Endothelial cell of umbilical vein (primary cell): ENCODE measurements around the gene NCKAP5. TPM values are rescaled to one million over a fixed set of nuclear protein-coding genes. Genes with fewer than 3 reads are reported as not detected.

Experiments used
- BruUV-seq: library from RNA; stranded (reverse); fragments of 400-500 nt; replicated peaks from 2 replicates; lab custom pipeline; 2021; lab: Mats Ljungman, UMichigan
- CTCF ChIA-PET: fragments of 300-600, 350-600 bp; sonication (Branson Sonifier 250); formaldehyde crosslinking; loops from one replicate; lab custom pipeline; 2021; ENCODE audit warnings: antibody characterized with exemption, inconsistent platforms; lab: Charles Lee
- POLR2A ChIA-PET: fragments of 300-600, 350-600 bp; sonication (Branson Sonifier 250); formaldehyde crosslinking; loops from one replicate; lab custom pipeline; 2021; ENCODE audit warnings: antibody characterized with exemption, inconsistent platforms; lab: Charles Lee
- DNase-seq: peaks from one replicate; pipeline ENCODE4 v3.0.0-alpha.2; 2011; ENCODE audit warnings: low read depth, low spot score
- FAIRE-seq: peaks from 2 replicates; lab custom pipeline; 2011; peaks lifted over from hg19 to GRCh38; lab: Jason Lieb, UNC
- H2AFZ ChIP-seq: 2 replicates; pipeline ENCODE4 v1.6.0; 2012; ENCODE audit warnings: low read depth, low read length, control low read depth, inconsistent platforms
- H3K27ac ChIP-seq: 2 replicates; pipeline ENCODE4 v1.5.1; 2011; ENCODE audit warnings: low read depth, mild to moderate bottlenecking, control low read depth, low read length, moderate library complexity; ENCODE audit not compliant: insufficient read depth
- H3K27me3 ChIP-seq, 2 experiments: 2 replicates each; pipeline versions ENCODE4 v1.6.0 to v1.6.1; 2011; ENCODE audit warnings: low read length in 2 of 2, mixed read lengths in 1 of 2; ENCODE audit not compliant: control insufficient read depth in 2 of 2, insufficient read depth in 2 of 2
- H3K36me3 ChIP-seq, 2 experiments: 2 replicates in 1 of 2; 3 replicates in 1 of 2; pipeline ENCODE4 v1.5.1; 2011; ENCODE audit warnings: low read length in 2 of 2, mild to moderate bottlenecking in 1 of 2, moderate library complexity in 1 of 2; ENCODE audit not compliant: control insufficient read depth in 2 of 2, insufficient read depth in 2 of 2; ENCODE audit errors: extremely low read depth in 1 of 2
- H3K4me1 ChIP-seq: 3 replicates; pipeline ENCODE4 v1.5.1; 2011; ENCODE audit warnings: mild to moderate bottlenecking, low read length; ENCODE audit not compliant: control insufficient read depth, insufficient read depth; ENCODE audit errors: extremely low read depth
- H3K4me2 ChIP-seq: 2 replicates; pipeline ENCODE4 v1.6.1; 2011; ENCODE audit warnings: low read length, control low read depth, mixed read lengths; ENCODE audit not compliant: insufficient read depth
- H3K4me3 ChIP-seq, 3 experiments: fragments of 200-600 bp in 1 of 3; sonication (generic), shearing (Covaris generic) in 1 of 3; replicated peaks in 1 of 3; 2 replicates each; pipeline ENCODE4 v1.5.1; 2011 to 2016; ENCODE audit warnings: control low read depth in 3 of 3, low read length in 3 of 3, mild to moderate bottlenecking in 2 of 3, inconsistent platforms in 1 of 3, low read depth in 1 of 3, moderate library complexity in 1 of 3; ENCODE audit not compliant: insufficient read depth in 1 of 3
- H3K79me2 ChIP-seq: 2 replicates; pipeline ENCODE4 v1.6.0; 2012; ENCODE audit warnings: low read length, inconsistent platforms; ENCODE audit not compliant: control insufficient read depth, insufficient read depth
- H3K9ac ChIP-seq: replicated peaks from 2 replicates; pipeline ENCODE3; 2011; ENCODE audit warnings: low read length, control low read depth; ENCODE audit not compliant: insufficient read depth; ENCODE audit errors: extremely low read depth
- H3K9me1 ChIP-seq: replicated peaks from 3 replicates; pipeline ENCODE4 v1.6.0; 2011; ENCODE audit warnings: mild to moderate bottlenecking, low read length; ENCODE audit not compliant: control insufficient read depth, insufficient read depth; ENCODE audit errors: extremely low read depth
- H3K9me3 ChIP-seq: replicated peaks from 2 replicates; pipeline ENCODE4 v1.5.1; 2012; ENCODE audit warnings: low read length, inconsistent platforms; ENCODE audit not compliant: control insufficient read depth, insufficient read depth
- H4K20me1 ChIP-seq: replicated peaks from 2 replicates; pipeline ENCODE3; 2011; ENCODE audit warnings: mild to moderate bottlenecking, low read length; ENCODE audit not compliant: control insufficient read depth, insufficient read depth; ENCODE audit errors: extremely low read depth
- CTCF ChIP-seq, 2 donors: IDR thresholded peaks; 1 replicate in 1 of 2; 2 replicates in 1 of 2; pipeline ENCODE4 v1.5.1; 2011; ENCODE audit warnings: low read length in 2 of 2, mild to moderate bottlenecking in 2 of 2, moderate library complexity in 2 of 2, control low read depth in 1 of 2, inconsistent platforms in 1 of 2, low read depth in 1 of 2; ENCODE audit not compliant: insufficient read depth in 1 of 2; ENCODE audit errors: extremely low read depth in 1 of 2
- EZH2 ChIP-seq: IDR thresholded peaks from 2 replicates; pipeline ENCODE4 v1.6.1; 2012; ENCODE audit warnings: borderline replicate concordance, low read depth, mild to moderate bottlenecking, moderate library complexity, low read length, inconsistent platforms; ENCODE audit not compliant: severe bottlenecking
- FOS ChIP-seq: IDR thresholded peaks from 2 replicates; pipeline ENCODE4 v1.6.1; 2011; ENCODE audit warnings: mild to moderate bottlenecking, low read length, moderate library complexity, borderline replicate concordance; ENCODE audit not compliant: insufficient read depth
- GATA2 ChIP-seq: IDR thresholded peaks from 2 replicates; pipeline ENCODE4 v1.7.0; 2011; ENCODE audit warnings: low read depth, mild to moderate bottlenecking, moderate library complexity, mixed read lengths, low read length; ENCODE audit not compliant: insufficient read length, insufficient read depth
- JUN ChIP-seq: IDR thresholded peaks from 2 replicates; pipeline ENCODE4 v1.6.1; 2011; ENCODE audit warnings: borderline replicate concordance, low read depth; ENCODE audit not compliant: insufficient read length, insufficient read depth
- MAX ChIP-seq: IDR thresholded peaks from 2 replicates; pipeline ENCODE4 v1.6.1; 2011; ENCODE audit not compliant: insufficient read depth, insufficient read length
- MYC ChIP-seq: IDR thresholded peaks from one replicate; pipeline ENCODE4 v1.6.1; 2011; ENCODE audit warnings: mild to moderate bottlenecking, low read depth, low read length
- POLR2A ChIP-seq: IDR thresholded peaks from 2 replicates; pipeline ENCODE4 v1.6.1; 2012; ENCODE audit warnings: low read depth, mild to moderate bottlenecking, control low read depth, low read length
- POLR2AphosphoS5 ChIP-seq: IDR thresholded peaks from 2 replicates; pipeline ENCODE4 v1.6.1; 2012; ENCODE audit warnings: low read depth, mild to moderate bottlenecking, control low read depth, low read length, moderate library complexity; ENCODE audit not compliant: insufficient read depth
- dilution Hi-C: fragments of 300-500 bp; cut with MboI; formaldehyde crosslinking; loops from one replicate; pipeline ENCODE4 v1.15.0; 2019; ENCODE audit warnings: low sequenced_read_pairs; ENCODE audit not compliant: extremely low pct_ligation_motif_present
- intact Hi-C: fragments of 100-400 bp; cut with micrococcal nuclease; formaldehyde crosslinking; loops from one replicate; pipeline ENCODE4 v1.10.0; 2022
- polyA plus RNA-seq, 4 experiments: library from polyadenylated mRNA; depleted of rRNA in 3 of 4; stranded (reverse) in 3 of 4; unstranded in 1 of 4; fragments of >200 nt; gene quantifications; 2 replicates each; pipeline versions ENCODE4 v1.2.1 to v1.2.3, GENCODE V29; 2011 to 2012; ENCODE audit warnings: missing spikeins in 1 of 4
- total RNA-seq: library from RNA; stranded (reverse); gene quantifications from 2 replicates; pipeline ENCODE4 v1.2.3, GENCODE V29; 2021

The NCKAP5 gene
- total and polyA plus RNA-seq, 2 donors (not counting 3 experiments of a cell fraction or from before 2014, with no cell fraction given) = 0.47 to 3.3 TPM

GRCh38 chr2:133215477-133215876, 352.8 kb downstream of the NCKAP5 start:
- no peak for DNase-seq
- POLR2A ChIA-PET = no interaction called here
- CTCF ChIA-PET = no interaction called here

More at GRCh38 chr2:133215477-133215876, 352.8 kb downstream of the NCKAP5 start:
- Histone ChIP-seq H3K79me2 (no peaks in the 10 kb centered on the region), H3K9ac (no peak overlapping the region), H3K36me3 (no peaks in the 10 kb centered on the region), H3K4me1 (peaks cover 11% of the 10 kb centered on the region), H3K27ac (no peak overlapping the region), H2AFZ (no peak overlapping the region), H3K4me3 (no peak overlapping the region), H4K20me1 (no peaks in the 10 kb centered on the region), H3K27me3 (no peaks in the 10 kb centered on the region), H3K9me1 (no peaks in the 10 kb centered on the region), H3K9me3 (no peaks in the 10 kb centered on the region), H3K4me2 (no peak overlapping the region)
- FAIRE-seq = no peak
- no TSS peak for BruUV-seq
- intact Hi-C loops (no loop called here), dilution Hi-C loops (no loop called here)
- TF ChIP-seq EZH2 (no peak), GATA2 (no peak), JUN (no peak), POLR2AphosphoS5 (no peak), MAX (no peak), MYC (no peak), POLR2A (no peak), CTCF (IDR thresholded peaks at IDR 0.05; ENCODE audit: extremely low read depth in 1 of 2, insufficient read depth in 1 of 2, low read depth in 1 of 2, low read length in 2 of 2) (no peak), FOS (no peak)
